GM19035 (cell line): ENCODE measurements around the gene TMC4.
"Not testable (repeated sequence)": the region's sequence is repeated elsewhere in the genome, so short reads cannot be mapped to it uniquely, and the experiment has no call there.

Experiments
- ATAC-seq: cut with Tn5 transposase; IDR thresholded peaks from one replicate; pipeline ENCODE4 v1.9.1; 2021; ENCODE audit not compliant: unreplicated experiment

TMC4 gene

GRCh38 chr19:54172471-54173358, at the start of gene TMC4:
TSS of gene TMC4 (minus strand) at chr19:54173160. CDS start at chr19:54173117, 43 bp downstream.
- no peak for ATAC-seq

GRCh38 chr19:54221947-54222346, 49.0 kb upstream of the TMC4 start:
- ATAC-seq, result not testable (repeated sequence)

- ATAC-seq, result not testable (repeated sequence)
These were observed 46.7 kb upstream of the TMC4 start for GRCh38 chr19:54219702-54220101.

DNA sequence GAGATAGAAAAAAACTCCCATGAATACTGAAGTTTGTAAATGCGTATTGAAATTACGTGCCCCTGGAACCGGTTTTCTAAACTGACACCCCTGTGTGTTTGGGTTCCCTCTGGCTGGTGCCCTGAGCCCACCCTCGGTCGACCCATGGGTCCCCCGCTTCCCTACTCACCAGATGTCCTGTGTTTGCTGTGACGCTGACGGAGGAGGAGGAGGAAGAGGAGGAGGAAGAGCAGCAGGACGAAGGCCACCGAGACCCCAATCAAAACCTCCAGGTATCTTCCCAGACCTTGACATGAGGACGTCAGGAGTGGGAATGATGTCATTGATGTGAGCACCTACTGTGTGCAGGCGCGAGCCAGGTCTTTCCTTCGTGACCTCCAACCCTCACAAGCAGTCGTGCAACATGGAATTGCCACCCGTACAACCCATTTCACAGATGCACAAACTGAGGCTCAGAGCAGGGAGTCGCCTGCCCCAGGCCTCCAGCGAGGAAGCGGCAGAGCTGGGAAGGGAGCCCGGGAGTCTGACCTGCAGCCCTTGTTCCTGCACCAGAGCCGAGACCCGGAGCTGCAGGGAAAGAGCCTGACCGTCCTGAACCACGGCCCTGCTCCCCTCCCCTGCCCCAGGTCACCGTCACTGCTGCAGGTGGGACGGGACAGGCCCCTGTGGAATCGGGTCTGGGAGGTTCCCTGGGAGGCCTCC, 46.2 kb upstream of the TMC4 start:
- no peak for ATAC-seq

- ATAC-seq, result no peak
These were observed 45.3 kb upstream of the TMC4 start for GRCh38 chr19:54218259-54218658.

GRCh38 chr19:54217517-54218247, 44.7 kb upstream of the TMC4 start:
- ATAC-seq, result not testable (repeated sequence)

GRCh38 chr19:54216869-54217268, 43.9 kb upstream of the TMC4 start:
- ATAC-seq, result no peak

- not testable (repeated sequence) for ATAC-seq
These were observed 41.8 kb upstream of the TMC4 start for GRCh38 chr19:54214734-54215133.

- not testable (repeated sequence) for ATAC-seq
These were observed 41.3 kb upstream of the TMC4 start for GRCh38 chr19:54214217-54214616.

DNA sequence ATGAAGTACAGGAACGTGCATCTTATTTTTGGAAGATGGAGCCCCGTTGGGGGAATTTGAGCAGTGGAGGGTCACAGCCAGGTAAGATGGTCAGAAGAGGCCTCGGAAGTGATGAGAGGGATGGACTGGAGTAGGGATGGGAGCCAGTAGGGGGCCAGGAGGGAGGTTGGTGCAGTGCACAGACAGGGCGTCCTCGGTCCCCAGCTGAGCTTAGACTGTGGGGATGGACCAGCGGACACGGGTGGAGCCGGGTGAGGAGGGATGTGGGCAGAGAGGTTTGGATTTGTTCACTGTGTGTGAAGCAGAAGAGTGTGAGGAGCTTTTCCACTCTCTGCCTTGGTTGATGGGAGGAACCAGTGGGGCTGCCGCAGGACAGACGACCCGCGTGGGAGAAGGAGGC, 38.3 kb upstream of the TMC4 start:
- ATAC-seq, result no peak

DNA sequence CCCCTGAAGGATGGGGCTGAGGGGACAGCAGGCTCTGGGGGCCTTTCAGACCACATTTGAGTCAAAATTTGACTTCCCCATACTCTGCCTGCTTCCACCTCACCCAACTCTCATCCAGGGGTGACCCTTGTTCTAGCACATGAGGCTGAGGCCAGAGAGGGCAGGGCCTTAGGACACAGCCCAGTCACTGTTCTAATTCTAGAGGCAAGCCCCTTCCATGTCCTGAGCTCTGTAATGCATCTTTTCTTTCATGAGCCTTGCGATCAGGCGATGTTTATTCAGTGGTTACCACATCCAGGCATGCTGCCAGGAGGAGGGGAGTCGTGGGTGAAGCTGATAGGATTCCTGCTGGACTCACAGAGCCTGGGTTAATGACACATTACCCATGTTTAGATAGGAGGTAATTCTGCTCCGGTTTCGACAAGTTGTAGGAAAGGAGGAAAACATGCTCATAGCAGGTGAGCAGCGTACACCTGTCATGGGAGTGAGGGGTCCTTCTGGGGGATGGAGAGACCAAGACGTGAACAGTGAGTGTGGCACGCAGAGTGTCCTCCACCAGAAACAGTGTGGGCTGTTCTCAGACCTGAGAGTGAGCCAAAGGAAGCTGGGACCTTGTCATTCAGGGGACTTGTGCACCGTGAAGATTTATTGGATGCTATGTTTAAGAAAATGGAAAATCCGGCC, 37.0 kb upstream of the TMC4 start:
- ATAC-seq, result no peak

DNA sequence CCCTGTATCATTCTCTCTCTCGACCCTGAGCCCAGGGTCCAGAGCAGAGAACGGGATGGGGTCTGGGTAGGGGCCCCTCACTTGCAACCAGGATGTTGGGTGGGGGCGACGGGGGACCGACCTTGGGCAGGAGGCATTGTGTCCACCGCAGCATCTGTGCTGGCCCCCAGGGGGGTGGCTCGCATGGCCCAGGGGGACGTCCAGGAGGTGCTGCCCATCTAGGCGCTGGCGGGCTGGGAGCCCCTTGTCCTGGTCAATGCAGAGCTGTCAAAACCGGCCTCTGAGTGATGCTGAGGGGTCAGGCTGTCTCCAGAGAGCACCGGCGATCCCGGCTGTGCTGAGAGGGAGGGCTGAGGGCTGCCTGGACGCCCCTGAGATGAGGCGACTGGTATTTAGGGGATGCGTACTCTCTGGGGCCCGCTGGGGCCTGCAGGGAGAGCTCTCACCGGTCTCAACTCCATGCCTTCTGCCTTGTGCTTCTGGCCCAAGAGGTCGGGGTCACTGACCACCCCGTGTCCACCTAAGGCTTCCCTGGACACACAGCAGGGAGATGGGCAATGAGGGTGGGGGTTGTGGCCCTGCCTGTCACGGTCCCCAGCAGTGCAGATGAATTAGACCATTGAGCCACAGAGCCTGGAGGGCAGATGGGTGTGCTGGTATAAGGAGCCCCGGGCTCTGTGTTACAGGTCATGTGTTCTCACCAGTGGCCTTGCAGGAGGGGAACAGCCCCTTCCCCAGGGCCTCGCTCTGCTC, 36.3 kb upstream of the TMC4 start:
- no peak for ATAC-seq

DNA sequence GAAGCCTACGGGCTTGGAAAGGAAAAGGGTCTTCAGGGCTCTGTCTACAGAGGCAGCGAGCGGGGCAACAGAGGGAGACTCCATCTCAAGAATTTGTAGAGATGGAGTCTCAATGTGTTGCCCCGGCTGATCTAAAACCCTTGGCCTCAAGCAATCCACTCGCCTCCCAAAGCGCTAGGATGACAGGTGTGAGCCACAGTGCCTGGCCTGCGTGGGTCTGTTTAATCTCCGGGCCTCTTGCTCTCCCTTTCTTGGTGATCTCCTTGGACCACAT, 35.8 kb upstream of the TMC4 start:
- ATAC-seq, result no peak

GRCh38 chr19:54207983-54208783, 35.2 kb upstream of the TMC4 start:
- ATAC-seq, result no peak

DNA sequence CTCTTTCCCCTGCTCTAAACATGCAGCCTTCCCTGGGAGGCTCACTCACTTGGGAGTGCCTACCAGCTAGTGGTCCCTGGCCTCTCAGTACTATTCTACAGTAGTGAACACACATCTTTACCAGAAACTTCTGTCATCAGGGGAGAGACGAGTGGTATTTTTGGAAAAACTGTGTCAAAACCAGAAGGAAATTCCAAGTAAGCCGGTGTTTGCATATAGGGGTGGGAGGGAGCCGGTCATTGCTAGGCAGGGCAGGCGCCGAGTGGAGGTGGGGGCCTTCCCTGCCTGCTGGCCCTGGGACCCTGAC, 34.7 kb upstream of the TMC4 start:
- no peak for ATAC-seq

- ATAC-seq, result not testable (repeated sequence)
These were observed 34.2 kb upstream of the TMC4 start for GRCh38 chr19:54207193-54207592.

DNA sequence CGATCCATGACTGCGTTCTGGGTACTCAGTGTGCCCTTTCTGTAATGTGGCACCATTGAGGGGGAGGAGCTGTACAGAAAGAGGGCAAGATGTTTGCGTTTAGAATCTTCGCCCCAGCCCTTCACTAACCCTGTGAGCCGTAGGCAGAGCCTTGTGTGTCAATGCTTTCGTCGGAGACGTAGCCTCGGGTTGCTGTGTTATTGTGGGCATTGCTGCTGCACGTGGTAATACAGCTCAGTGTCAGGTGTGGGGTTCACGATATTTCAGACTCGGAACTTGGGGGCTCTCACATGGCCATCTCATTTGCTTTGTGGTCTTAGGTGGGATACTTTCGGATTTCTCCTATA, 33.8 kb upstream of the TMC4 start:
- ATAC-seq, result no peak

DNA sequence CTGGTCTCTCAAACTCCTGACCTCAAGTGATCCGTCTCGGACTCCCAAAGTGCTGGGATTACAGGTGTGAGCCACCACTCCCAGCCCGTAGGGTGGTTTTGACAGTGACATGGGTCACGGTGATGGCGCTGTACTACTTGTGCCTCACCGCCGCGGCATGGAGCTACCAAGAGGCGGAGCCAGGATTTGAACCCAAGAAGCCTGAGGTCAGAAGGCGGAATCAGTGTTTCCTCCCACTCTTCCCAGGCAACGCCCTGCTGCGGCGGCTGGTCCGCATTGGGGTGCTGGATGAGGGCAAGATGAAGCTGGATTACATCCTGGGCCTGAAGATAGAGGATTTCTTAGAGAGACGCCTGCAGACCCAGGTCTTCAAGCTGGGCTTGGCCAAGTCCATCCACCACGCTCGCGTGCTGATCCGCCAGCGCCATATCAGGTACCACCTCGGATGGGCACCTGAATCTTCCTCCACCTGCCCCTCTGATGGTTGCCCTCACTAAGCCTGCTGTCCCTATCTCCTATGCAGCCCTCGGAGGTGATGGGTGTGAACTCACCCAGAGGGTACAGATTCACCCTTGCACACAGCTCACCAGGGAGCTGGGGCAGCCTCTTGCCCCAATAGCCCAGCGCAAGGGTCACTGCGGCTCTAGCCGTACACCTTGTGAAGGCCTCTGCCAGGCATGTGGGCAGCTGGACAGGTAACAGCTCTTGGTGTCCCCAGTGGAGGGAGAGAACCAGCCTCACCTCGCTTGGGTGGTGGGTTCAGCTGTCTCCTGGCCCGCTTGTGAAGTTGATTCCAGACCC, 33.3 kb upstream of the TMC4 start:
- no peak for ATAC-seq

DNA sequence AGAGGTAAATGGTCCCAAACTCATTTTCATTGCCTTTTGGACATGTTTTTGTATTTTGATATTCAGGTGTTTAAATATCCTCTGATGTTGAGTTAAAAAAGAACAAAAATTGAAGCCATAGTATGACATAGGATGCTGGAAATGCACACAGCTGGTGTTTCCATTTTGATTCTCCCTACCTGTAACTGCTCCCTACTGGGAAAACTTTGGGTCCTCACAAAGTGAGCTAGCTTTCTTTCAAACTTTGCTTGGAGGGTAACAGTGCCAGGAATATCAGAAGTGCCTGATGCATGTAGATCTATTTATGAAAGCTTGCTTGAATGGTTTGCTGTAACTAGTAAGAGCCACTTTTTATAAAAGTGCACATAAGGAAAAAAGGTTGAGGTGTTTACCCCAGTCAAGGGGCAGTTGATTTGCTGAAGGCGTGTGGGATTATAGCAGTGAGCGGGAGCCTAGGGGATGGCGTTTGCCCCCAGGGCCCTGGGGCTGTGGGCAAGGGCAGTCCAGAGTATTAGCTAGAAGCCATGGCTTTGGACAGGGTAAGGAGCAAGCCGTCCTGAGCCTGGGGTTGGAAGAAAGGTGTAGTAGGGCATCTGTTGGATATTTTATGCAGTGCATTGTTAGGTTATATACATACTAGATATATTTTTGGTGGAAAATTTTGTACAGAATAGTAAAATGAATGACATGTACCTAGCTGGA, 32.0 kb upstream of the TMC4 start:
- no peak for ATAC-seq
